Caco-2 (cell line): Measurements from ENCODE around the gene LPGAT1. TPM values are rescaled to one million over a fixed set of nuclear protein-coding genes. Genes with fewer than 3 reads are reported as not detected.

ENCODE experiments used
- BruUV-seq: library from RNA; stranded (reverse); fragments of 400-500 nt; replicated peaks from 2 replicates; lab custom pipeline; 2021; lab: Mats Ljungman, UMichigan
- CTCF ChIA-PET: fragments of 300-600 bp; sonication (Branson Sonifier 250); formaldehyde crosslinking; loops from one replicate; lab custom pipeline; 2022; ENCODE audit warnings: antibody characterized with exemption; lab: Charles Lee
- POLR2A ChIA-PET: fragments of 300-600 bp; sonication (Branson Sonifier 250); formaldehyde crosslinking; loops from one replicate; lab custom pipeline; 2022; ENCODE audit warnings: antibody characterized with exemption; lab: Charles Lee
- DNase-seq, 2 experiments: peaks; one replicate each; pipeline versions ENCODE4 v3.0.0 to v3.0.0-alpha.2; 2020 to 2022
- H3K27me3 ChIP-seq: replicated peaks from 2 replicates; pipeline ENCODE4 v1.6.0; 2011; ENCODE audit warnings: low read length; ENCODE audit not compliant: control insufficient read depth, insufficient read depth
- H3K36me3 ChIP-seq: 2 replicates; pipeline ENCODE4 v1.5.1; 2011; ENCODE audit warnings: low read length; ENCODE audit not compliant: control insufficient read depth, insufficient read depth
- H3K4me1 ChIP-seq: fragments of 250-450 bp; sonication (Bioruptor Pico); 2 replicates; pipeline ENCODE4 v1.5.1; 2020; ENCODE audit warnings: mild to moderate bottlenecking
- H3K4me3 ChIP-seq: 2 replicates; pipeline ENCODE4 v1.5.1; 2011; ENCODE audit warnings: low read depth, mild to moderate bottlenecking, control low read depth, low read length
- H3K9me3 ChIP-seq: fragments of 250-450 bp; sonication (Bioruptor Pico); 2 replicates; pipeline ENCODE4 v1.5.1; 2020; ENCODE audit warnings: mild to moderate bottlenecking, moderate library complexity
- H3K27ac Mint-ChIP-seq: one replicate; pipeline ENCODE4 v1.8.0; 2022; ENCODE audit warnings: mixed read lengths; ENCODE audit not compliant: unreplicated experiment
- H3K27me3 Mint-ChIP-seq: one replicate; pipeline ENCODE4 v1.8.0; 2022; ENCODE audit warnings: mixed read lengths; ENCODE audit not compliant: insufficient read depth, unreplicated experiment
- H3K36me3 Mint-ChIP-seq: one replicate; pipeline ENCODE4 v1.8.0; 2022; ENCODE audit warnings: mild to moderate bottlenecking, mixed read lengths; ENCODE audit not compliant: insufficient read depth, unreplicated experiment
- H3K4me1 Mint-ChIP-seq: one replicate; pipeline ENCODE4 v1.8.0; 2022; ENCODE audit warnings: low read depth, mixed read lengths; ENCODE audit not compliant: unreplicated experiment
- H3K4me3 Mint-ChIP-seq: one replicate; pipeline ENCODE4 v1.8.0; 2022; ENCODE audit warnings: mild to moderate bottlenecking, moderate library complexity, mixed read lengths; ENCODE audit not compliant: unreplicated experiment
- H3K9me3 Mint-ChIP-seq: one replicate; pipeline ENCODE4 v1.8.0; 2022; ENCODE audit warnings: mixed read lengths; ENCODE audit not compliant: unreplicated experiment
- intact Hi-C: fragments of 100-400 bp; cut with micrococcal nuclease; formaldehyde crosslinking; loops from one replicate; pipeline ENCODE4 v1.10.0; 2022; ENCODE audit not compliant: unreplicated experiment
- total RNA-seq: library from RNA; stranded (reverse); gene quantifications from 2 replicates; pipeline ENCODE4 v1.2.3, GENCODE V29; 2022
- TF ChIP-seq, protein P1 (sequence below), 2 experiments: fragments of 200-600 bp in 1 of 2; IDR thresholded peaks; 1 replicate in 1 of 2; 2 replicates in 1 of 2; pipeline versions ENCODE4 v1.5.1 to v1.8.0; 2011 to 2022; ENCODE audit warnings: antibody characterized with exemption in 1 of 2, control low read depth in 1 of 2, inconsistent platforms in 1 of 2, low read depth in 1 of 2, low read length in 1 of 2, mild to moderate bottlenecking in 1 of 2, moderate library complexity in 1 of 2; ENCODE audit not compliant: insufficient read depth in 1 of 2, severe bottlenecking in 1 of 2, unreplicated experiment in 1 of 2

The LPGAT1 gene
- total RNA-seq, 1 experiment from 2014 or later = 25.6 TPM

DNA sequence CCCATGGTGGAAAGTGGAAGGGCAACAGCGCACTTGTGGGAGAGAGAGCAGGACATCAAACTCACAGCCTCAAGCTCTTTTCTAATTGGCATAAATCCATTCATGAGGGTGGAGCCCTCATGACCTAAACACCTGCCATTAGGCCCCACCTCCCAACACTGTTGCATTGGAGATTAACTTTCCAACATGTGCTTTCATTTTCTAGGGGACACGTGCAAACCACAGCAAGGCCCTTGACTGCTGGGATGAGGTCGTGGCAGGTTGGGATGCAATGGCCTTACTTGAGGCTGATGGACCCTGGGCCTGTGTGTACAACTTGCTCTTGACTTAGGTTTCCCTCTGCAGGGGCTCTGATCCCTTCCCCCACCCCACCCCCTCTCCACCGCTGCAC lies 119.3 kb downstream of the LPGAT1 start:
- Mint-ChIP-seq H3K36me3 (no peaks in the 10 kb centered on the region), H3K4me3 (no peak overlapping the region), H3K27me3 (no peaks in the 10 kb centered on the region), H3K9me3 (no peaks in the 10 kb centered on the region), H3K4me1 (no peaks in the 10 kb centered on the region), H3K27ac (no peak overlapping the region)
- no peaks in the 10 kb centered on the region for H3K9me3 ChIP-seq
- TF ChIP-seq, protein P1, sequence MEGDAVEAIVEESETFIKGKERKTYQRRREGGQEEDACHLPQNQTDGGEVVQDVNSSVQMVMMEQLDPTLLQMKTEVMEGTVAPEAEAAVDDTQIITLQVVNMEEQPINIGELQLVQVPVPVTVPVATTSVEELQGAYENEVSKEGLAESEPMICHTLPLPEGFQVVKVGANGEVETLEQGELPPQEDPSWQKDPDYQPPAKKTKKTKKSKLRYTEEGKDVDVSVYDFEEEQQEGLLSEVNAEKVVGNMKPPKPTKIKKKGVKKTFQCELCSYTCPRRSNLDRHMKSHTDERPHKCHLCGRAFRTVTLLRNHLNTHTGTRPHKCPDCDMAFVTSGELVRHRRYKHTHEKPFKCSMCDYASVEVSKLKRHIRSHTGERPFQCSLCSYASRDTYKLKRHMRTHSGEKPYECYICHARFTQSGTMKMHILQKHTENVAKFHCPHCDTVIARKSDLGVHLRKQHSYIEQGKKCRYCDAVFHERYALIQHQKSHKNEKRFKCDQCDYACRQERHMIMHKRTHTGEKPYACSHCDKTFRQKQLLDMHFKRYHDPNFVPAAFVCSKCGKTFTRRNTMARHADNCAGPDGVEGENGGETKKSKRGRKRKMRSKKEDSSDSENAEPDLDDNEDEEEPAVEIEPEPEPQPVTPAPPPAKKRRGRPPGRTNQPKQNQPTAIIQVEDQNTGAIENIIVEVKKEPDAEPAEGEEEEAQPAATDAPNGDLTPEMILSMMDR (IDR thresholded peaks at IDR 0.05; ENCODE audit: insufficient read depth in 1 of 2, low read depth in 1 of 2, low read length in 1 of 2, severe bottlenecking in 1 of 2, unreplicated experiment in 1 of 2) = no peak
- no peak overlapping the region for H3K4me3 ChIP-seq
- H3K36me3 ChIP-seq = no peaks in the 10 kb centered on the region
- no TSS peak for BruUV-seq
- intact Hi-C loops = no loop called here
- POLR2A ChIA-PET = no interaction called here
- DNase-seq = no peak
- H3K4me1 ChIP-seq = no peaks in the 10 kb centered on the region
- CTCF ChIA-PET = no interaction called here
- no peaks in the 10 kb centered on the region for H3K27me3 ChIP-seq

DNA sequence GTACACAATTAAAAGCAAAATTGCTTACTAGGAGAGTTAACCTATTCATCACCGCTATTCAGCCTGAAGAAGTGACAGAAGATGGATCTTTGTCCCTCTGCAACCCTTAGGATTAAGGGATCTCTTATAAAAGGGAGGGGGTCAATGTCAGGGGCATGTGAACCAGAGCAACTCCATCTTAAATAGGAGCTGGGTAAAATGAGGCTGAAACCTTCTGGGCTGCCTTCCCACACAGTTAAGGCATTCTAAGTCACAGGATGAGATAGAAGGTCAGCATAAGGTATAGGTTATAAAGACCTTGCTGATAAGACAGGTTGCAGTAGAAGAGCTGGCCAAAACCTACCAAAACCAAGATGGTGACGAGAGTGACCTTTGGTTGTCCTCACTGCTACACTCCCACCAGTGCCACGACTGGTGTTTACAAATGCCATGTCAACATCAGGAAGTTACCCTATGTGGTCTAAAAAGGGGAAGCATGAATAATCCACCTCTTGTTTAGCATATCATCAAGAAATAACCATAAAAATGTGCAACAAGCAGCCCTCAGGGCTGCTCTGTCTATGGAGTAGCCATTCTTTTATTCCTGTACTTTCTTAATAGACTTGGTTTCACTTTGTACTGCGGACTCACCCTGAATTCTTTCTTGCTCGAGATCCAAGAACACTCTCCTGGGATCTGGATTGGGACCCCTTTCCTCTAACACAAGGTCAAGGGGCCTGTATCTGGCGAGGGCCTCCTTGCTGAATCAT lies 119.8 kb downstream of the LPGAT1 start:
- Histone ChIP-seq H3K36me3 (no peaks in the 10 kb centered on the region), H3K4me3 (no peak overlapping the region), H3K27me3 (no peaks in the 10 kb centered on the region), H3K4me1 (no peaks in the 10 kb centered on the region), H3K9me3 (no peaks in the 10 kb centered on the region)
- no peaks in the 10 kb centered on the region for H3K9me3 Mint-ChIP-seq
- CTCF ChIA-PET = no interaction called here
- intact Hi-C loops = no loop called here
- H3K4me3 Mint-ChIP-seq = no peak overlapping the region
- no peaks in the 10 kb centered on the region for H3K36me3 Mint-ChIP-seq
- TF ChIP-seq, protein P1 (IDR thresholded peaks at IDR 0.05; ENCODE audit: insufficient read depth in 1 of 2, low read depth in 1 of 2, low read length in 1 of 2, severe bottlenecking in 1 of 2, unreplicated experiment in 1 of 2) = no peak
- DNase-seq = no peak
- H3K27ac Mint-ChIP-seq = no peak overlapping the region
- POLR2A ChIA-PET = no interaction called here
- no TSS peak for BruUV-seq
- no peaks in the 10 kb centered on the region for H3K27me3 Mint-ChIP-seq
- H3K4me1 Mint-ChIP-seq = no peaks in the 10 kb centered on the region

DNA sequence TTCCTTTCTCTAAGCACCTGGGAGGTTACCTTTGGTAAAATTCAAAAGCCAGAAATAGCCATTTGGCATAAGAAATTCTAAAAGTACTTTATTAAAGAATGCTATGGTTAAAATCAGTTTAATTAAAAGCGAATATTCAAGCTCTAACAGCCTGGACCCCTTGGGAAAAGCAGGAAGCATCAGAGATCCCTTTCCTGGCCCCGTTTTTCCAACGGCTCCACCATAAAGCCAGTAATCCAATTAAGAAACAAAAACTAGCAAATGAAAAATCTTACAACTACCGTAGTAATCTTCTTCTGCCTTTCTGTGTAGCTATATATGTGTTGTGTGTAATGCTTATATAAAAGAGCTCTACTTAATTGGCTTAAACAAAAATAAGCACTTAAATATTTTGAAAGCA lies 121.6 kb downstream of the LPGAT1 start:
- CTCF ChIA-PET = interaction anchor here (0.8 kb wide), 1 partner anchor 327 kb away, joined by 3 read pairs; the partner anchor contains the start of genes DTL and INTS7
- BruUV-seq = no TSS peak
- no peaks in the 10 kb centered on the region for H3K9me3 ChIP-seq
- Mint-ChIP-seq H3K4me3 (no peak overlapping the region), H3K27ac (no peak overlapping the region), H3K27me3 (no peaks in the 10 kb centered on the region), H3K36me3 (no peaks in the 10 kb centered on the region), H3K9me3 (no peaks in the 10 kb centered on the region), H3K4me1 (no peaks in the 10 kb centered on the region)
- no peaks in the 10 kb centered on the region for H3K27me3 ChIP-seq
- no peak for DNase-seq
- H3K4me1 ChIP-seq = no peaks in the 10 kb centered on the region
- POLR2A ChIA-PET = no interaction called here
- TF ChIP-seq, protein P1 (IDR thresholded peaks at IDR 0.05; ENCODE audit: insufficient read depth in 1 of 2, low read depth in 1 of 2, low read length in 1 of 2, severe bottlenecking in 1 of 2, unreplicated experiment in 1 of 2) = no peak
- H3K4me3 ChIP-seq = no peak overlapping the region
- no peaks in the 10 kb centered on the region for H3K36me3 ChIP-seq
- intact Hi-C loops = no loop called here
